GM18520 (cell line): Measurements from ENCODE around the gene PPP2R2B.

Experiments used
- ATAC-seq: cut with Tn5 transposase; IDR thresholded peaks from one replicate; pipeline ENCODE4 v1.9.1; 2021; ENCODE audit not compliant: unreplicated experiment

PPP2R2B gene

GRCh38 chr5:146704949-146705665 lies 173.4 kb downstream of the PPP2R2B start:
- no peak for ATAC-seq

GRCh38 chr5:146703899-146704298 lies 174.7 kb downstream of the PPP2R2B start:
- ATAC-seq = no peak

- ATAC-seq = no peak
These were observed 175.1 kb downstream of the PPP2R2B start for GRCh38 chr5:146703499-146703898.

GRCh38 chr5:146699664-146700418 lies 178.7 kb downstream of the PPP2R2B start:
- ATAC-seq = no peak

GRCh38 chr5:146699138-146699537 lies 179.4 kb downstream of the PPP2R2B start:
- ATAC-seq = no peak

- no peak for ATAC-seq
These were observed 179.9 kb downstream of the PPP2R2B start for GRCh38 chr5:146698651-146699050.

GRCh38 chr5:146697211-146697610 lies 181.3 kb downstream of the PPP2R2B start:
- ATAC-seq = no peak

GRCh38 chr5:146695646-146696045 lies 182.9 kb downstream of the PPP2R2B start:
- no peak for ATAC-seq

- ATAC-seq = no peak
These were observed 187.6 kb downstream of the PPP2R2B start for GRCh38 chr5:146690880-146691355.

- no peak for ATAC-seq
These were observed 190.9 kb downstream of the PPP2R2B start for GRCh38 chr5:146687630-146688029.

GRCh38 chr5:146683861-146684260 lies 194.7 kb downstream of the PPP2R2B start:
- no peak for ATAC-seq

GRCh38 chr5:146682899-146683532 lies 195.5 kb downstream of the PPP2R2B start:
- ATAC-seq = no peak

- no peak for ATAC-seq
These were observed 196.9 kb downstream of the PPP2R2B start for GRCh38 chr5:146681585-146682105.

GRCh38 chr5:146680846-146681584 lies 197.5 kb downstream of the PPP2R2B start:
- no peak for ATAC-seq

- no peak for ATAC-seq
These were observed 202.9 kb downstream of the PPP2R2B start for GRCh38 chr5:146675636-146676035.

GRCh38 chr5:146672866-146673265 lies 205.7 kb downstream of the PPP2R2B start:
- no peak for ATAC-seq

GRCh38 chr5:146671561-146672295 lies 206.8 kb downstream of the PPP2R2B start:
- ATAC-seq = no peak

- no peak for ATAC-seq
These were observed 208.9 kb downstream of the PPP2R2B start for GRCh38 chr5:146669656-146670055.

GRCh38 chr5:146667633-146668272 lies 210.8 kb downstream of the PPP2R2B start:
- no peak for ATAC-seq

GRCh38 chr5:146662229-146662628 lies 216.3 kb downstream of the PPP2R2B start:
- ATAC-seq = no peak
